Ishikawa (cell line): ENCODE results near the gene ELF1.

Source experiments
- CEBPB ChIP-seq: IDR thresholded peaks from 2 replicates; pipeline ENCODE4 v1.6.1; 2012
- CREB1 ChIP-seq: IDR thresholded peaks from 2 replicates; pipeline ENCODE4 v1.6.1; 2012; ENCODE audit warnings: low read depth
- EGR1 ChIP-seq: IDR thresholded peaks from 2 replicates; pipeline ENCODE4 v1.6.1; 2012
- EP300 ChIP-seq: IDR thresholded peaks from 2 replicates; pipeline ENCODE4 v1.6.1; 2012; ENCODE audit warnings: borderline replicate concordance
- FOXM1 ChIP-seq: IDR thresholded peaks from 2 replicates; pipeline ENCODE4 v1.6.1; 2012; ENCODE audit warnings: low read depth, borderline replicate concordance
- MAX ChIP-seq: IDR thresholded peaks from 2 replicates; pipeline ENCODE4 v1.6.1; 2012
- NFIC ChIP-seq: IDR thresholded peaks from 2 replicates; pipeline ENCODE4 v1.6.1; 2012
- RAD21 ChIP-seq: IDR thresholded peaks from 2 replicates; pipeline ENCODE4 v1.6.1; 2012; ENCODE audit warnings: low read depth
- REST ChIP-seq: IDR thresholded peaks from 2 replicates; pipeline ENCODE4 v1.6.1; 2012; ENCODE audit warnings: low read depth, mild to moderate bottlenecking
- TAF1 ChIP-seq: IDR thresholded peaks from 2 replicates; pipeline ENCODE4 v1.6.1; 2012; ENCODE audit warnings: low read depth, mild to moderate bottlenecking
- TCF12 ChIP-seq: IDR thresholded peaks from 2 replicates; pipeline ENCODE4 v1.6.1; 2012; ENCODE audit warnings: low read depth
- TEAD4 ChIP-seq: IDR thresholded peaks from 2 replicates; pipeline ENCODE4 v1.6.1; 2012
- USF1 ChIP-seq: IDR thresholded peaks from 2 replicates; pipeline ENCODE4 v1.6.1; 2012
- YY1 ChIP-seq: IDR thresholded peaks from 2 replicates; pipeline ENCODE4 v1.6.1; 2012; ENCODE audit warnings: low read depth
- ZBTB7A ChIP-seq: IDR thresholded peaks from 2 replicates; pipeline ENCODE4 v1.6.1; 2012; ENCODE audit warnings: low read depth

Gene ELF1

DNA sequence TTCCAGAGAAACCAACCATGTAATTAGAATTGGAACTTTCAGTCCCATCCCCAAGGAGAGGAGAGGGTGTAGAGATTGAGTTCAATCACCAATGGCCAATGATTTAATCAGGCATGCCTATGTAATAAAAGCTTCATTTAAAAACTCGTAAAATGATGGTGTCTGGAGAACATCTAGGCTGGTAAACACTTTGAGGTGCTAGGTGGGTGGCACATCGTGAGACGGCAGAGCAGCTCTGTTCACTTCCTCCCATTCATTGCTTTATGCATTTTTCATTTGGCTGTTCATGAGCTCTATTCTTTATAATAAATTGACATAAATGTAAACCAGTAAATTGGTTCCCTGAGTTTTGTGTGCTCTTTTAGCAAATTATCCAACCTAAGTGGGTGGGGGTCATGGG is 90.1 kb downstream of the ELF1 start:
- TF ChIP-seq CEBPB (no peak), EP300 (no peak), ZBTB7A (no peak), FOXM1 (no peak), TEAD4 (no peak), RAD21 (no peak), USF1 (no peak), EGR1 (no peak), REST (no peak), CREB1 (no peak), TAF1 (no peak), TCF12 (no peak), MAX (no peak), YY1 (no peak), NFIC (no peak)

- no peak for TF ChIP-seq ZBTB7A
- TF ChIP-seq USF1 = no peak
- no peak for TF ChIP-seq TEAD4
- no peak for TF ChIP-seq CREB1
Measured at GRCh38 chr13:40927929-40928328, 91.2 kb downstream of the ELF1 start.

DNA sequence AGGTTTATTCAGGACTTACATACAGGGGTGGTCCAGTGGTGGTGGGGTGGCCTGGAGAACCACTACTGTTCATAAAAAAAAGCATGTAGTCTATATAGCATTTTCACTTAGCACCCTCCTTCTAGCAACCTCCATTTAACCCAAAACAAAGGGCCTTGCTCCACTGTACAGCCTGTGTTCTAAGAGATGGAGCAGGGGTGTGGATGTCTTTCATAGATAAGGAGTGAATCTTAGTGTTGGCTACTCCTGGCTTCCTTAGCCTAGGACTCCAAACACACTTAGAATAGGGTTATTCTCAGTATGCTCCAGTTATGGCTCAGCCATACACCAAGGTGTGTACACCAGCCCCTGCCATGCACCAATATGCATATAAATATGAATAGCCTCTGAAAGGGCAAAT is 95.2 kb downstream of the ELF1 start:
- TF ChIP-seq YY1 (no peak), EGR1 (no peak), MAX (no peak), NFIC (no peak), CREB1 (no peak), USF1 (no peak), CEBPB (no peak), ZBTB7A (no peak), EP300 (no peak), REST (no peak), FOXM1 (no peak), TEAD4 (no peak), TAF1 (no peak), TCF12 (no peak), RAD21 (no peak)

DNA sequence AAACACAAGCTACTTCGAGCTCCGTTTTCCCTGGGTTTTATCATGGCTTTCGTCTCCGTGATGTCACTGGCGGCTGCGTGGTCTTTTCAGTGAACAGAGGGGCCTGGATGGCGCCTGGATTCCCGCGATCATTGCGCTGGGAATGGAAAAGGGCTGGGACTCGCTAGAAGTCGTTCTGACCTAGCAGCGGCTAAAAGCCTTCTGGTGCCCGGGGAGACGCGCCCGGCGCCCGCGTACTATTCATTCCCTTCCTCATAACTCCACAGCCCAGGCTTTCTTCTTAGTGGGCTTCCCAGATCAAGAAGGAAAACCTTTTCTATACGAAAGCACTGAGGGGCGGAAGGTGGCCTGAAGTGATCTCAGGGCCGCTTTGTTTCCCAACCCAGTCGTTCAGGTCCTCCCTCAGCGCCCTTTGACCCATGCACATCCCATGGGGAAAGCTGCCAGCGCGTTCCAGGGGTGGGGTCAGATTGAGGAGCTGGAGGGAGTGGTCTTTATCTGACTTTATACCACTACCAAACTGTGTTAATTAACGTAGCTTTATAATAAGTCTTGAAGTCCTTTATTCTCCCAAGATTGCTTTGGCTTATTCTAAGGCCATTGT is 96.6 kb downstream of the ELF1 start:
- no peak for TF ChIP-seq EP300
- no peak for TF ChIP-seq TEAD4
- TF ChIP-seq CEBPB = no peak
- no peak for TF ChIP-seq EGR1
- no peak for TF ChIP-seq MAX
- TF ChIP-seq TCF12 = no peak
- no peak for TF ChIP-seq REST
- no peak for TF ChIP-seq USF1
- no peak for TF ChIP-seq TAF1
- TF ChIP-seq ZBTB7A = no peak
- no peak for TF ChIP-seq CREB1
- TF ChIP-seq NFIC = no peak
- TF ChIP-seq RAD21 = no peak
- TF ChIP-seq YY1 = no peak
- no peak for TF ChIP-seq FOXM1
